ENCODE results near the gene MYMK. TPM values are rescaled to one million over a fixed set of nuclear protein-coding genes. Genes with fewer than 3 reads are reported as not detected.

The MYMK gene
- total RNA-seq, 4 donors from 2014 or later: not detected

DNA sequence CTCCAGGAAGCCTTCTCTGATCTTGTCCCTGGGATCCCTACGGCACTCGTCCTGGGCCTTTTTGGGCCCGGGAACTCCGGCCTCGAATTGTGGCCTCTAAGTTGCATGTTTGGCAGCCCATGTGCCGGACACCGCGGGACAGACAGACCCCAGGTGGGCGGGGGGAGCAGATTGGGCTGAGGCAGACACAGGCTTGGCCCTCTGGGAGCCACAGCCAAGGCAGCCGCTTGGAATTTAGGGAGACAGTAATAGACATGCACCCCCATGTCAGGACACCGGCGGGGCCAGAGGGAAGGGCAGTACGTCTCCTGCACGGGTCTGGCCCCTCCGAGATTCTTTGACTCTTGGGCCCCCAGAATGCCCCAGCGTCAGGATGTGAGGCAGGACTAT, 45.9 kb upstream of the MYMK start:
- H3K4me1 ChIP-seq: peaks cover 0 to 37% (median 14%) of the 10 kb centered on the region in 3 donors
- WGBS, 2 donors (ENCODE audit: low coverage in 1 of 2): 80 to 100% methylated on average over 1 of the region's 16 CpGs
- H3K36me3 ChIP-seq: no peaks in the 10 kb centered on the region
- ATAC-seq: no peak
- no peak overlapping the region for H3K4me3 ChIP-seq
- no peaks in the 10 kb centered on the region for H3K9me3 ChIP-seq
- H3K27ac ChIP-seq: no peak overlapping the region
- peaks cover 4% of the 10 kb centered on the region for H3K27me3 ChIP-seq
- TF ChIP-seq POLR2AphosphoS5 (IDR thresholded peaks at IDR 0.05) (no peak), EP300 (IDR thresholded peaks at IDR 0.05) (no peak), POLR2A (IDR thresholded peaks at IDR 0.05) (no peak)
- TF ChIP-seq, protein P1, sequence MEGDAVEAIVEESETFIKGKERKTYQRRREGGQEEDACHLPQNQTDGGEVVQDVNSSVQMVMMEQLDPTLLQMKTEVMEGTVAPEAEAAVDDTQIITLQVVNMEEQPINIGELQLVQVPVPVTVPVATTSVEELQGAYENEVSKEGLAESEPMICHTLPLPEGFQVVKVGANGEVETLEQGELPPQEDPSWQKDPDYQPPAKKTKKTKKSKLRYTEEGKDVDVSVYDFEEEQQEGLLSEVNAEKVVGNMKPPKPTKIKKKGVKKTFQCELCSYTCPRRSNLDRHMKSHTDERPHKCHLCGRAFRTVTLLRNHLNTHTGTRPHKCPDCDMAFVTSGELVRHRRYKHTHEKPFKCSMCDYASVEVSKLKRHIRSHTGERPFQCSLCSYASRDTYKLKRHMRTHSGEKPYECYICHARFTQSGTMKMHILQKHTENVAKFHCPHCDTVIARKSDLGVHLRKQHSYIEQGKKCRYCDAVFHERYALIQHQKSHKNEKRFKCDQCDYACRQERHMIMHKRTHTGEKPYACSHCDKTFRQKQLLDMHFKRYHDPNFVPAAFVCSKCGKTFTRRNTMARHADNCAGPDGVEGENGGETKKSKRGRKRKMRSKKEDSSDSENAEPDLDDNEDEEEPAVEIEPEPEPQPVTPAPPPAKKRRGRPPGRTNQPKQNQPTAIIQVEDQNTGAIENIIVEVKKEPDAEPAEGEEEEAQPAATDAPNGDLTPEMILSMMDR (IDR thresholded peaks at IDR 0.05): no peak

- H3K27me3 ChIP-seq: no peaks in the 10 kb centered on the region
- peaks cover 0 to 42% (median 14%) of the 10 kb centered on the region in 3 donors for H3K4me1 ChIP-seq
- TF ChIP-seq, protein P1 (IDR thresholded peaks at IDR 0.05): no peak
- TF ChIP-seq POLR2A (IDR thresholded peaks at IDR 0.05): no peak
- no peak for TF ChIP-seq POLR2AphosphoS5 (IDR thresholded peaks at IDR 0.05)
- TF ChIP-seq EP300 (IDR thresholded peaks at IDR 0.05): no peak
- 85 to 92% methylated on average over 9 to 24 of the region's 36 CpGs for WGBS, 2 donors (ENCODE audit: low coverage in 1 of 2)
- no peaks in the 10 kb centered on the region for H3K36me3 ChIP-seq
- no peaks in the 10 kb centered on the region for H3K9me3 ChIP-seq
- no peak overlapping the region for H3K4me3 ChIP-seq
- no peak for ATAC-seq
- H3K27ac ChIP-seq: no peak overlapping the region
Measured at GRCh38 chr9:133569891-133570690, 45.3 kb upstream of the MYMK start.

- no peaks in the 10 kb centered on the region for H3K9me3 ChIP-seq
- H3K4me3 ChIP-seq: no peak overlapping the region
- H3K27me3 ChIP-seq: no peaks in the 10 kb centered on the region
- ATAC-seq: no peak
- WGBS, 2 donors (ENCODE audit: low coverage in 1 of 2): 0 to 94% methylated on average over 1 to 2 of the region's 14 CpGs
- H3K27ac ChIP-seq: no peak overlapping the region
- H3K4me1 ChIP-seq: peaks cover 0 to 48% (median 19%) of the 10 kb centered on the region in 3 donors
- H3K36me3 ChIP-seq: no peaks in the 10 kb centered on the region
- no peak for TF ChIP-seq EP300 (IDR thresholded peaks at IDR 0.05)
- TF ChIP-seq POLR2AphosphoS5 (IDR thresholded peaks at IDR 0.05): no peak
- TF ChIP-seq POLR2A (IDR thresholded peaks at IDR 0.05): no peak
- TF ChIP-seq, protein P1 (IDR thresholded peaks at IDR 0.05): no peak
Measured at GRCh38 chr9:133569121-133569785, 44.5 kb upstream of the MYMK start.

DNA sequence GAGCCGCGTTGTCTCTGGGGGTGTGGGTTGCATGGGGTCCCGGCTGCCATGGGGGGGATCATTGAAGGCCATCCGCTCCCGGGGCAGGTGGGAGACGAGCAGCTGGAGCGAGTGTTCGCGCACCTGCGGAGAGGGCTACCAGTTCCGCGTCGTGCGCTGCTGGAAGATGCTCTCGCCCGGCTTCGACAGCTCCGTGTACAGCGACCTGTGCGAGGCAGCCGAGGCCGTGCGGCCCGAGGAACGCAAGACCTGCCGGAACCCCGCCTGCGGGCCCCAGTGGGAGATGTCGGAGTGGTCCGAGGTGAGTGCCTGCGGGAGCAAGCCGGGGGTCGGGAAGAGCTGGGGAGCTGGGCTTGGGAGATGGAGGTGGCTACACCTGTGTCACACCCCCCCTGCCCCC, 43.4 kb upstream of the MYMK start:
- no peaks in the 10 kb centered on the region for H3K36me3 ChIP-seq
- no peaks in the 10 kb centered on the region for H3K9me3 ChIP-seq
- TF ChIP-seq, protein P1 (IDR thresholded peaks at IDR 0.05): no peak
- TF ChIP-seq POLR2AphosphoS5 (IDR thresholded peaks at IDR 0.05) (no peak), POLR2A (IDR thresholded peaks at IDR 0.05) (no peak), EP300 (IDR thresholded peaks at IDR 0.05) (no peak)
- no peak overlapping the region for H3K27ac ChIP-seq
- WGBS, 2 donors (ENCODE audit: low coverage in 1 of 2): 92% methylated on average over 5 of the region's 33 CpGs; no CpG with 5 or more reads in 1 of the 2 donors
- no peaks in the 10 kb centered on the region for H3K27me3 ChIP-seq
- ATAC-seq: no peak
- no peak overlapping the region for H3K4me3 ChIP-seq
- peaks cover 0 to 44% (median 21%) of the 10 kb centered on the region in 3 donors for H3K4me1 ChIP-seq
